Measurements from ENCODE around the gene INAFM1.
"Not testable (repeated sequence)": the region's sequence is repeated elsewhere in the genome, so short reads cannot be mapped to it uniquely, and the experiment has no call there.

The INAFM1 gene

GRCh38 chr19:47261946-47262793 is 12.5 kb upstream of the INAFM1 start:
- H3K9ac ChIP-seq (ENCODE audit: low read depth, low read length); H3K9me3 ChIP-seq (ENCODE audit: control insufficient read depth, insufficient read depth, low read length); H3K4me3 ChIP-seq (ENCODE audit: low read depth, low read length); H3K4me1 ChIP-seq (ENCODE audit: control insufficient read depth, insufficient read depth, low read length); H3K27me3 ChIP-seq (ENCODE audit: control insufficient read depth, insufficient read depth, low read length): not testable (repeated sequence)
- peaks cover 42% of the 10 kb centered on the region for H3K36me3 ChIP-seq (ENCODE audit: control insufficient read depth, insufficient read depth, low read length)

GRCh38 chr19:47264629-47265028 is 10.1 kb upstream of the INAFM1 start:
- Histone ChIP-seq H3K4me1 (ENCODE audit: control insufficient read depth, insufficient read depth, low read length) (no peaks in the 10 kb centered on the region), H3K9ac (ENCODE audit: low read depth, low read length) (no peak overlapping the region), H3K9me3 (ENCODE audit: control insufficient read depth, insufficient read depth, low read length) (no peaks in the 10 kb centered on the region), H3K4me3 (ENCODE audit: low read depth, low read length) (no peak overlapping the region), H3K36me3 (ENCODE audit: control insufficient read depth, insufficient read depth, low read length) (peaks cover 41% of the 10 kb centered on the region), H3K27me3 (ENCODE audit: control insufficient read depth, insufficient read depth, low read length) (no peaks in the 10 kb centered on the region)

- Histone ChIP-seq H3K36me3 (ENCODE audit: control insufficient read depth, insufficient read depth, low read length) (peaks cover 34% of the 10 kb centered on the region), H3K9ac (ENCODE audit: low read depth, low read length) (no peak overlapping the region), H3K27me3 (ENCODE audit: control insufficient read depth, insufficient read depth, low read length) (no peaks in the 10 kb centered on the region), H3K4me3 (ENCODE audit: low read depth, low read length) (no peak overlapping the region), H3K9me3 (ENCODE audit: control insufficient read depth, insufficient read depth, low read length) (no peaks in the 10 kb centered on the region), H3K4me1 (ENCODE audit: control insufficient read depth, insufficient read depth, low read length) (no peaks in the 10 kb centered on the region)
Observed at GRCh38 chr19:47266401-47266941, 8.2 kb upstream of the INAFM1 start.

GRCh38 chr19:47267350-47267759 is 7.3 kb upstream of the INAFM1 start:
- Histone ChIP-seq H3K27me3 (ENCODE audit: control insufficient read depth, insufficient read depth, low read length) (no peaks in the 10 kb centered on the region), H3K9me3 (ENCODE audit: control insufficient read depth, insufficient read depth, low read length) (no peaks in the 10 kb centered on the region), H3K9ac (ENCODE audit: low read depth, low read length) (no peak overlapping the region), H3K36me3 (ENCODE audit: control insufficient read depth, insufficient read depth, low read length) (peaks cover 37% of the 10 kb centered on the region), H3K4me1 (ENCODE audit: control insufficient read depth, insufficient read depth, low read length) (peaks cover under 1% of the 10 kb centered on the region), H3K4me3 (ENCODE audit: low read depth, low read length) (no peak overlapping the region)

GRCh38 chr19:47268028-47268427 is 6.7 kb upstream of the INAFM1 start:
- no peaks in the 10 kb centered on the region for H3K27me3 ChIP-seq (ENCODE audit: control insufficient read depth, insufficient read depth, low read length)
- no peaks in the 10 kb centered on the region for H3K9me3 ChIP-seq (ENCODE audit: control insufficient read depth, insufficient read depth, low read length)
- H3K4me3 ChIP-seq (ENCODE audit: low read depth, low read length) = no peak overlapping the region
- peaks cover 37% of the 10 kb centered on the region for H3K36me3 ChIP-seq (ENCODE audit: control insufficient read depth, insufficient read depth, low read length)
- H3K9ac ChIP-seq (ENCODE audit: low read depth, low read length) = no peak overlapping the region
- H3K4me1 ChIP-seq (ENCODE audit: control insufficient read depth, insufficient read depth, low read length) = peaks cover 3% of the 10 kb centered on the region

GRCh38 chr19:47269596-47269995 is 5.1 kb upstream of the INAFM1 start:
- H3K9me3 ChIP-seq (ENCODE audit: control insufficient read depth, insufficient read depth, low read length) = no peaks in the 10 kb centered on the region
- no peak overlapping the region for H3K4me3 ChIP-seq (ENCODE audit: low read depth, low read length)
- no peak overlapping the region for H3K9ac ChIP-seq (ENCODE audit: low read depth, low read length)
- H3K4me1 ChIP-seq (ENCODE audit: control insufficient read depth, insufficient read depth, low read length) = peaks cover 3% of the 10 kb centered on the region
- peaks cover 32% of the 10 kb centered on the region for H3K36me3 ChIP-seq (ENCODE audit: control insufficient read depth, insufficient read depth, low read length)
- H3K27me3 ChIP-seq (ENCODE audit: control insufficient read depth, insufficient read depth, low read length) = no peaks in the 10 kb centered on the region

- Histone ChIP-seq H3K27me3 (ENCODE audit: control insufficient read depth, insufficient read depth, low read length) (peaks cover 3% of the 10 kb centered on the region), H3K9me3 (ENCODE audit: control insufficient read depth, insufficient read depth, low read length) (no peaks in the 10 kb centered on the region), H3K4me3 (ENCODE audit: low read depth, low read length) (no peak overlapping the region), H3K9ac (ENCODE audit: low read depth, low read length) (no peak overlapping the region), H3K4me1 (ENCODE audit: control insufficient read depth, insufficient read depth, low read length) (peaks cover 3% of the 10 kb centered on the region), H3K36me3 (ENCODE audit: control insufficient read depth, insufficient read depth, low read length) (peaks cover 27% of the 10 kb centered on the region)
Observed at GRCh38 chr19:47270408-47270807, 4.3 kb upstream of the INAFM1 start.

- Histone ChIP-seq H3K36me3 (ENCODE audit: control insufficient read depth, insufficient read depth, low read length) (peaks cover 28% of the 10 kb centered on the region), H3K4me3 (ENCODE audit: low read depth, low read length) (peak overlapping the region; percentile 93), H3K9ac (ENCODE audit: low read depth, low read length) (no peak overlapping the region), H3K9me3 (ENCODE audit: control insufficient read depth, insufficient read depth, low read length) (no peaks in the 10 kb centered on the region), H3K4me1 (ENCODE audit: control insufficient read depth, insufficient read depth, low read length) (peaks cover 3% of the 10 kb centered on the region), H3K27me3 (ENCODE audit: control insufficient read depth, insufficient read depth, low read length) (peaks cover 8% of the 10 kb centered on the region)
Observed at GRCh38 chr19:47271949-47272348, 2.7 kb upstream of the INAFM1 start.

GRCh38 chr19:47272448-47273312 is 2.0 kb upstream of the INAFM1 start:
- Histone ChIP-seq H3K36me3 (ENCODE audit: control insufficient read depth, insufficient read depth, low read length) (peaks cover 22% of the 10 kb centered on the region), H3K4me3 (ENCODE audit: low read depth, low read length) (peak overlapping the region; percentile 93), H3K4me1 (ENCODE audit: control insufficient read depth, insufficient read depth, low read length) (peaks cover 3% of the 10 kb centered on the region), H3K9ac (ENCODE audit: low read depth, low read length) (peak overlapping the region; percentile 81), H3K9me3 (ENCODE audit: control insufficient read depth, insufficient read depth, low read length) (no peaks in the 10 kb centered on the region), H3K27me3 (ENCODE audit: control insufficient read depth, insufficient read depth, low read length) (peaks cover 8% of the 10 kb centered on the region)

GRCh38 chr19:47273313-47274070 is 1.2 kb upstream of the INAFM1 start:
- Histone ChIP-seq H3K27me3 (ENCODE audit: control insufficient read depth, insufficient read depth, low read length) (peaks cover 8% of the 10 kb centered on the region), H3K9ac (ENCODE audit: low read depth, low read length) (peak overlapping the region; percentile 87), H3K4me1 (ENCODE audit: control insufficient read depth, insufficient read depth, low read length) (peaks cover 3% of the 10 kb centered on the region), H3K4me3 (ENCODE audit: low read depth, low read length) (peak overlapping the region; percentile 93), H3K36me3 (ENCODE audit: control insufficient read depth, insufficient read depth, low read length) (peaks cover 22% of the 10 kb centered on the region), H3K9me3 (ENCODE audit: control insufficient read depth, insufficient read depth, low read length) (no peaks in the 10 kb centered on the region)
